ENCODE data around the gene TUBGCP3.
A peak's percentile ranks its signal among the peaks of the same experiment; 100 is the strongest.

Gene TUBGCP3

GRCh38 chr13:112617754-112618375, 29.9 kb upstream of the TUBGCP3 start:
- DNase-seq (ENCODE audit: low read depth) = no peak

- no peak for DNase-seq (ENCODE audit: low read depth)
Observed at GRCh38 chr13:112616586-112617362, 28.8 kb upstream of the TUBGCP3 start.

GRCh38 chr13:112615391-112615790, 27.4 kb upstream of the TUBGCP3 start:
- DNase-seq (ENCODE audit: low read depth) = no peak

- DNase-seq (ENCODE audit: low read depth) = no peak
Observed at GRCh38 chr13:112614835-112615234, 26.9 kb upstream of the TUBGCP3 start.

- DNase-seq (ENCODE audit: low read depth) = no peak
Observed at GRCh38 chr13:112608212-112608611, 20.3 kb upstream of the TUBGCP3 start.

- DNase-seq (ENCODE audit: low read depth) = peak; percentile 72
Observed at GRCh38 chr13:112606109-112607001, 18.4 kb upstream of the TUBGCP3 start.

- DNase-seq (ENCODE audit: low read depth) = no peak
Observed at GRCh38 chr13:112605531-112605990, 17.6 kb upstream of the TUBGCP3 start.

GRCh38 chr13:112603641-112604225, 15.8 kb upstream of the TUBGCP3 start:
- no peak for DNase-seq (ENCODE audit: low read depth)

- no peak for DNase-seq (ENCODE audit: low read depth)
Observed at GRCh38 chr13:112602189-112602588, 14.2 kb upstream of the TUBGCP3 start.

- no peak for DNase-seq (ENCODE audit: low read depth)
Observed at GRCh38 chr13:112601371-112601770, 13.4 kb upstream of the TUBGCP3 start.

GRCh38 chr13:112596235-112596634, 8.3 kb upstream of the TUBGCP3 start:
- DNase-seq (ENCODE audit: low read depth) = no peak

- DNase-seq (ENCODE audit: low read depth) = no peak
Observed at GRCh38 chr13:112592647-112593046, 4.7 kb upstream of the TUBGCP3 start.

- no peak for DNase-seq (ENCODE audit: low read depth)
Observed at GRCh38 chr13:112592181-112592580, 4.2 kb upstream of the TUBGCP3 start.

GRCh38 chr13:112588490-112589297, 741 bp upstream of the TUBGCP3 start:
- DNase-seq (ENCODE audit: low read depth) = no peak

GRCh38 chr13:112587212-112587763, 665 bp downstream of the TUBGCP3 start:
- DNase-seq (ENCODE audit: low read depth) = peak; percentile 56

- DNase-seq (ENCODE audit: low read depth) = no peak
Observed at GRCh38 chr13:112586334-112586960, 1.5 kb downstream of the TUBGCP3 start.

- no peak for DNase-seq (ENCODE audit: low read depth)
Observed at GRCh38 chr13:112583592-112584277, 4.2 kb downstream of the TUBGCP3 start.

GRCh38 chr13:112582263-112582662, 5.7 kb downstream of the TUBGCP3 start:
- no peak for DNase-seq (ENCODE audit: low read depth)

- no peak for DNase-seq (ENCODE audit: low read depth)
Observed at GRCh38 chr13:112580912-112581311, 7.0 kb downstream of the TUBGCP3 start.

GRCh38 chr13:112580211-112580610, 7.7 kb downstream of the TUBGCP3 start:
- DNase-seq (ENCODE audit: low read depth) = no peak

Measured in stimulated activated CD8-positive, alpha-beta memory T cell treated with anti-CD3 and anti-CD28 coated beads, Interleukin-12 subunit alpha, Interleukin-12 subunit beta, amount 100 ng/mL, for 4 hours (primary cell).